ENCODE results near the gene INPP5A.

GRCh38 chr10:132787495-132788179, 250.1 kb downstream of the INPP5A start:
- TF ChIP-seq UBTF (CRISPR knock-in tag; IDR thresholded peaks at IDR 0.05) = no peak
- no peak for TF ChIP-seq HNF4A (CRISPR knock-in tag; IDR thresholded peaks at IDR 0.05)
- TF ChIP-seq ZNF678 (CRISPR knock-in tag; IDR thresholded peaks at IDR 0.05) = no peak
- no peak for TF ChIP-seq EZH2 (conservative IDR thresholded peaks at IDR 0.05; ENCODE audit: low read depth, low read length)

All from HepG2 (cell line).